SK-N-SH (cell line): ENCODE results near the gene NHSL1. TPM values are rescaled to one million over a fixed set of nuclear protein-coding genes. Genes with fewer than 3 reads are reported as not detected.

Experiments
- CTCF ChIA-PET: fragments of 300-600, 350-600 bp; formaldehyde crosslinking; extraction: SDS; loops from one replicate; lab custom pipeline; 2021; lab: Yijun Ruan, JAX
- POLR2A ChIA-PET: fragments of 350-600 bp; sonication (Branson Sonifier 250); formaldehyde crosslinking; extraction: SDS; loops from one replicate; lab custom pipeline; 2020; ENCODE audit warnings: antibody characterized with exemption, inconsistent platforms; lab: Yijun Ruan, JAX
- DNase-seq: peaks from one replicate; pipeline ENCODE4 v3.0.0; 2012
- H2AFZ ChIP-seq: fragments of 200-600 bp; sonication (generic); 2 replicates; pipeline ENCODE4 v1.8.1; 2016; ENCODE audit warnings: antibody characterized with exemption, mild to moderate bottlenecking, low read depth
- H3F3A ChIP-seq: fragments of 200-600 bp; sonication (generic); replicated peaks from 2 replicates; pipeline ENCODE3; 2016; ENCODE audit warnings: antibody characterized with exemption, mild to moderate bottlenecking; ENCODE audit not compliant: insufficient read depth
- H3K27ac ChIP-seq, 2 experiments: fragments of 200-500 bp in 1 of 2; fragments of 200-600 bp in 1 of 2; sonication (Bioruptor generic) in 1 of 2; sonication (generic), shearing (Covaris generic) in 1 of 2; 2 replicates each; pipeline versions ENCODE4 v1.5.1 to v1.6.1; 2014 to 2016; ENCODE audit warnings: low read depth in 2 of 2, inconsistent platforms in 1 of 2, low read length in 1 of 2, mild to moderate bottlenecking in 1 of 2, mixed read lengths in 1 of 2
- H3K27me3 ChIP-seq: fragments of 200-600 bp; sonication (generic), shearing (Covaris generic); 2 replicates; pipeline ENCODE4 v1.6.1; 2016; ENCODE audit warnings: mixed run types; ENCODE audit not compliant: insufficient read depth
- H3K36me3 ChIP-seq, 2 experiments: fragments of 200-500 bp in 1 of 2; fragments of 200-600 bp in 1 of 2; sonication (Bioruptor generic) in 1 of 2; sonication (generic) in 1 of 2; replicated peaks in 1 of 2; 2 replicates each; pipeline versions ENCODE3 to v1.5.1; 2014 to 2016; ENCODE audit warnings: low read length in 1 of 2, mild to moderate bottlenecking in 1 of 2; ENCODE audit not compliant: insufficient read depth in 2 of 2, control insufficient read depth in 1 of 2
- H3K4me1 ChIP-seq, 2 experiments: fragments of 200-500 bp in 1 of 2; fragments of 200-600 bp in 1 of 2; sonication (Bioruptor generic) in 1 of 2; sonication (generic), shearing (Covaris generic) in 1 of 2; 2 replicates each; pipeline versions ENCODE4 v1.5.1 to v1.6.1; 2014 to 2016; ENCODE audit warnings: low read depth in 1 of 2, low read length in 1 of 2, mixed run types in 1 of 2; ENCODE audit not compliant: insufficient read depth in 2 of 2, control insufficient read depth in 1 of 2
- H3K4me2 ChIP-seq: fragments of 200-600 bp; sonication (generic), shearing (Covaris generic); 2 replicates; pipeline ENCODE4 v1.6.1; 2017; ENCODE audit warnings: mixed run types
- H3K4me3 ChIP-seq, 2 experiments: fragments of 200-500 bp in 1 of 2; fragments of 200-600 bp in 1 of 2; sonication (Bioruptor generic) in 1 of 2; sonication (generic), shearing (Covaris generic) in 1 of 2; 2 replicates each; pipeline versions ENCODE4 v1.5.1 to v1.8.1; 2014 to 2016; ENCODE audit warnings: low read depth in 2 of 2, inconsistent platforms in 1 of 2, low read length in 1 of 2, mild to moderate bottlenecking in 1 of 2, mixed read lengths in 1 of 2, moderate library complexity in 1 of 2
- H3K79me2 ChIP-seq: fragments of 200-600 bp; sonication (generic); 2 replicates; pipeline ENCODE4 v1.8.1; 2017; ENCODE audit warnings: mild to moderate bottlenecking; ENCODE audit not compliant: insufficient read depth
- H3K9ac ChIP-seq: fragments of 200-600 bp; sonication (generic); 2 replicates; pipeline ENCODE4 v1.6.1; 2017; ENCODE audit warnings: mixed run types
- H3K9me2 ChIP-seq: fragments of 200-600 bp; sonication (generic); 2 replicates; pipeline ENCODE4 v1.6.1; 2017; ENCODE audit warnings: mixed run types
- H3K9me3 ChIP-seq: fragments of 200-600 bp; sonication (generic); 2 replicates; pipeline ENCODE4 v1.6.1; 2017; ENCODE audit warnings: mixed run types, mild to moderate bottlenecking, moderate library complexity
- H4K20me1 ChIP-seq: fragments of 200-600 bp; sonication (generic); 2 replicates; pipeline ENCODE4 v1.6.1; 2017; ENCODE audit warnings: mild to moderate bottlenecking, mixed run types; ENCODE audit not compliant: insufficient read depth
- ELF1 ChIP-seq: IDR thresholded peaks from 2 replicates; pipeline ENCODE4 v1.4.0; 2012
- EP300 ChIP-seq, 2 experiments: IDR thresholded peaks; 2 replicates each; pipeline versions ENCODE4 v1.4.0 to v1.6.1; 2012; ENCODE audit warnings: borderline replicate concordance in 1 of 2, low read depth in 1 of 2, low read length in 1 of 2
- EZH2phosphoT487 ChIP-seq: fragments of 200-600 bp; sonication (generic); IDR thresholded peaks from 2 replicates; pipeline ENCODE4 v1.6.1; 2017; ENCODE audit warnings: low read depth, mixed run types, mild to moderate bottlenecking, antibody characterized with exemption, moderate library complexity, borderline replicate concordance
- FOSL2 ChIP-seq: IDR thresholded peaks from 2 replicates; pipeline ENCODE4 v1.4.0; 2012; ENCODE audit warnings: low read depth, mild to moderate bottlenecking, moderate library complexity, borderline replicate concordance
- GATA2 ChIP-seq: sonication (generic); formaldehyde crosslinking; IDR thresholded peaks from 2 replicates; pipeline ENCODE4 v1.5.0; 2020; ENCODE audit warnings: mild to moderate bottlenecking, missing genetic modification reagents
- JUND ChIP-seq: IDR thresholded peaks from 2 replicates; pipeline ENCODE4 v1.4.0; 2012
- MEF2A ChIP-seq: IDR thresholded peaks from 2 replicates; pipeline ENCODE4 v1.4.0; 2012; ENCODE audit warnings: low read depth, borderline replicate concordance
- MXI1 ChIP-seq: IDR thresholded peaks from 2 replicates; pipeline ENCODE4 v1.6.1; 2012; ENCODE audit warnings: mild to moderate bottlenecking, low read depth, low read length, improper control_type of control experiment
- NFIC ChIP-seq: IDR thresholded peaks from 2 replicates; pipeline ENCODE4 v1.4.0; 2012; ENCODE audit warnings: borderline replicate concordance
- NRF1 ChIP-seq: IDR thresholded peaks from 2 replicates; pipeline ENCODE4 v1.6.1; 2012; ENCODE audit warnings: low read depth, mild to moderate bottlenecking, low read length
- RAD21 ChIP-seq: IDR thresholded peaks from 2 replicates; pipeline ENCODE4 v1.6.1; 2012; ENCODE audit warnings: mild to moderate bottlenecking, low read length
- RXRA ChIP-seq: IDR thresholded peaks from 2 replicates; pipeline ENCODE4 v1.4.0; 2012; ENCODE audit warnings: low read depth, mild to moderate bottlenecking, borderline replicate concordance
- SMC3 ChIP-seq: IDR thresholded peaks from 2 replicates; pipeline ENCODE4 v1.6.1; 2012; ENCODE audit warnings: low read depth, low read length, improper control_type of control experiment
- TCF12 ChIP-seq: IDR thresholded peaks from 2 replicates; pipeline ENCODE4 v1.4.0; 2012
- TEAD4 ChIP-seq: IDR thresholded peaks from 2 replicates; pipeline ENCODE4 v1.4.0; 2012; ENCODE audit warnings: mild to moderate bottlenecking, borderline replicate concordance; ENCODE audit not compliant: insufficient read depth
- USF2 ChIP-seq: fragments of 150-350 bp; IDR thresholded peaks from 2 replicates; pipeline ENCODE4 v1.6.1; 2017; ENCODE audit warnings: antibody characterized with exemption, low read length, low read depth, borderline replicate concordance
- WGBS: methylation state at CpG from one replicate; pipeline ENCODE4 v1.1.6; 2017; ENCODE audit warnings: low lambda C conversion rate; 5-methylcytosine and 5-hydroxymethylcytosine counted together
- polyA plus RNA-seq, 3 experiments: library from polyadenylated mRNA; depleted of rRNA; stranded (reverse); fragments of >200 nt; gene quantifications; 2 replicates each; pipeline ENCODE4 v1.2.3, GENCODE V29; 2012
- TF ChIP-seq, protein P1 (sequence below): fragments of 150-350 bp; IDR thresholded peaks from 2 replicates; pipeline ENCODE4 v1.6.1; 2016; ENCODE audit warnings: mild to moderate bottlenecking, low read depth, low read length
- TF ChIP-seq, protein P2 (sequence below): IDR thresholded peaks from 2 replicates; pipeline ENCODE4; 2012
- TF ChIP-seq, protein P3 (sequence below): IDR thresholded peaks from 2 replicates; pipeline ENCODE4 v1.4.0; 2012; ENCODE audit warnings: low read depth, borderline replicate concordance
- TF ChIP-seq, protein P4 (sequence below): IDR thresholded peaks from 2 replicates; pipeline ENCODE4 v1.6.1; 2012; ENCODE audit warnings: mild to moderate bottlenecking, low read depth, low read length, moderate library complexity

The NHSL1 gene
- polyA plus RNA-seq, 1 of the 3 experiments (the other 2 are of a cell fraction) = under 0.01 TPM

- peaks cover 40% of the 10 kb centered on the region for H3K27me3 ChIP-seq
- no peaks in the 10 kb centered on the region for H3K9me3 ChIP-seq
- no peaks in the 10 kb centered on the region for H4K20me1 ChIP-seq
- POLR2A ChIA-PET = no interaction called here
- H2AFZ ChIP-seq = no peak overlapping the region
- no peaks in the 10 kb centered on the region for H3K9me2 ChIP-seq
- no peaks in the 10 kb centered on the region for H3K79me2 ChIP-seq
- CTCF ChIA-PET = no interaction called here
- TF ChIP-seq SMC3 (no peak), EP300 (IDR thresholded peaks at IDR 0.05; ENCODE audit: borderline replicate concordance in 1 of 2, low read depth in 1 of 2, low read length in 1 of 2) (no peak), ELF1 (no peak), JUND (no peak), TCF12 (no peak), EZH2phosphoT487 (no peak), NRF1 (no peak), TEAD4 (no peak), FOSL2 (no peak), MXI1 (no peak), RAD21 (no peak), GATA2 (CRISPR knock-in tag) (no peak)
- TF ChIP-seq, protein P1, sequence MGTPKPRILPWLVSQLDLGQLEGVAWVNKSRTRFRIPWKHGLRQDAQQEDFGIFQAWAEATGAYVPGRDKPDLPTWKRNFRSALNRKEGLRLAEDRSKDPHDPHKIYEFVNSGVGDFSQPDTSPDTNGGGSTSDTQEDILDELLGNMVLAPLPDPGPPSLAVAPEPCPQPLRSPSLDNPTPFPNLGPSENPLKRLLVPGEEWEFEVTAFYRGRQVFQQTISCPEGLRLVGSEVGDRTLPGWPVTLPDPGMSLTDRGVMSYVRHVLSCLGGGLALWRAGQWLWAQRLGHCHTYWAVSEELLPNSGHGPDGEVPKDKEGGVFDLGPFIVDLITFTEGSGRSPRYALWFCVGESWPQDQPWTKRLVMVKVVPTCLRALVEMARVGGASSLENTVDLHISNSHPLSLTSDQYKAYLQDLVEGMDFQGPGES = no peak
- TF ChIP-seq, all 33 proteins: peak for 0
- H3F3A ChIP-seq = no peaks in the 10 kb centered on the region
- no peak overlapping the region for H3K4me3 ChIP-seq
- 38% methylated on average over 4 of the region's 4 CpGs for WGBS
- H3K4me2 ChIP-seq = no peak overlapping the region
- H3K9ac ChIP-seq = no peak overlapping the region
- no peaks in the 10 kb centered on the region for H3K36me3 ChIP-seq
- DNase-seq = no peak
- no peak overlapping the region for H3K27ac ChIP-seq
- no peaks in the 10 kb centered on the region; a peak in 1 of 4 replicates for H3K4me1 ChIP-seq
Measured at GRCh38 chr6:138434925-138435324, 64.4 kb downstream of the NHSL1 start.

GRCh38 chr6:138434096-138434495 lies 65.2 kb downstream of the NHSL1 start:
- TF ChIP-seq MXI1 = no peak
- no peak for TF ChIP-seq NFIC
- no peak for TF ChIP-seq MEF2A
- no peak for TF ChIP-seq RXRA
- TF ChIP-seq, protein P2, sequence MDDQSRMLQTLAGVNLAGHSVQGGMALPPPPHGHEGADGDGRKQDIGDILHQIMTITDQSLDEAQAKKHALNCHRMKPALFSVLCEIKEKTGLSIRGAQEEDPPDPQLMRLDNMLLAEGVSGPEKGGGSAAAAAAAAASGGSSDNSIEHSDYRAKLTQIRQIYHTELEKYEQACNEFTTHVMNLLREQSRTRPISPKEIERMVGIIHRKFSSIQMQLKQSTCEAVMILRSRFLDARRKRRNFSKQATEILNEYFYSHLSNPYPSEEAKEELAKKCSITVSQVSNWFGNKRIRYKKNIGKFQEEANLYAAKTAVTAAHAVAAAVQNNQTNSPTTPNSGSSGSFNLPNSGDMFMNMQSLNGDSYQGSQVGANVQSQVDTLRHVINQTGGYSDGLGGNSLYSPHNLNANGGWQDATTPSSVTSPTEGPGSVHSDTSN = no peak
- TF ChIP-seq RAD21 = no peak
- no peak for TF ChIP-seq TCF12
- TF ChIP-seq, protein P3, sequence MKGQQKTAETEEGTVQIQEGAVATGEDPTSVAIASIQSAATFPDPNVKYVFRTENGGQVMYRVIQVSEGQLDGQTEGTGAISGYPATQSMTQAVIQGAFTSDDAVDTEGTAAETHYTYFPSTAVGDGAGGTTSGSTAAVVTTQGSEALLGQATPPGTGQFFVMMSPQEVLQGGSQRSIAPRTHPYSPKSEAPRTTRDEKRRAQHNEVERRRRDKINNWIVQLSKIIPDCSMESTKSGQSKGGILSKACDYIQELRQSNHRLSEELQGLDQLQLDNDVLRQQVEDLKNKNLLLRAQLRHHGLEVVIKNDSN = no peak
- no peak for TF ChIP-seq NRF1
- no peak for TF ChIP-seq EZH2phosphoT487
- TF ChIP-seq GATA2 (CRISPR knock-in tag) = no peak
- TF ChIP-seq, protein P4, sequence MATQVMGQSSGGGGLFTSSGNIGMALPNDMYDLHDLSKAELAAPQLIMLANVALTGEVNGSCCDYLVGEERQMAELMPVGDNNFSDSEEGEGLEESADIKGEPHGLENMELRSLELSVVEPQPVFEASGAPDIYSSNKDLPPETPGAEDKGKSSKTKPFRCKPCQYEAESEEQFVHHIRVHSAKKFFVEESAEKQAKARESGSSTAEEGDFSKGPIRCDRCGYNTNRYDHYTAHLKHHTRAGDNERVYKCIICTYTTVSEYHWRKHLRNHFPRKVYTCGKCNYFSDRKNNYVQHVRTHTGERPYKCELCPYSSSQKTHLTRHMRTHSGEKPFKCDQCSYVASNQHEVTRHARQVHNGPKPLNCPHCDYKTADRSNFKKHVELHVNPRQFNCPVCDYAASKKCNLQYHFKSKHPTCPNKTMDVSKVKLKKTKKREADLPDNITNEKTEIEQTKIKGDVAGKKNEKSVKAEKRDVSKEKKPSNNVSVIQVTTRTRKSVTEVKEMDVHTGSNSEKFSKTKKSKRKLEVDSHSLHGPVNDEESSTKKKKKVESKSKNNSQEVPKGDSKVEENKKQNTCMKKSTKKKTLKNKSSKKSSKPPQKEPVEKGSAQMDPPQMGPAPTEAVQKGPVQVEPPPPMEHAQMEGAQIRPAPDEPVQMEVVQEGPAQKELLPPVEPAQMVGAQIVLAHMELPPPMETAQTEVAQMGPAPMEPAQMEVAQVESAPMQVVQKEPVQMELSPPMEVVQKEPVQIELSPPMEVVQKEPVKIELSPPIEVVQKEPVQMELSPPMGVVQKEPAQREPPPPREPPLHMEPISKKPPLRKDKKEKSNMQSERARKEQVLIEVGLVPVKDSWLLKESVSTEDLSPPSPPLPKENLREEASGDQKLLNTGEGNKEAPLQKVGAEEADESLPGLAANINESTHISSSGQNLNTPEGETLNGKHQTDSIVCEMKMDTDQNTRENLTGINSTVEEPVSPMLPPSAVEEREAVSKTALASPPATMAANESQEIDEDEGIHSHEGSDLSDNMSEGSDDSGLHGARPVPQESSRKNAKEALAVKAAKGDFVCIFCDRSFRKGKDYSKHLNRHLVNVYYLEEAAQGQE = no peak
- TF ChIP-seq USF2 = no peak
- POLR2A ChIA-PET = no interaction called here
- Histone ChIP-seq H3K27me3 (peaks cover 48% of the 10 kb centered on the region), H3K4me2 (no peak overlapping the region), H3K9me2 (no peaks in the 10 kb centered on the region), H3K36me3 (no peaks in the 10 kb centered on the region), H3K9me3 (no peaks in the 10 kb centered on the region), H4K20me1 (no peaks in the 10 kb centered on the region), H3K9ac (no peak overlapping the region), H3K4me3 (no peak overlapping the region), H3K79me2 (no peaks in the 10 kb centered on the region), H3K4me1 (no peaks in the 10 kb centered on the region; a peak in 1 of 4 replicates), H3F3A (no peaks in the 10 kb centered on the region), H3K27ac (no peak overlapping the region), H2AFZ (no peak overlapping the region)
- no peak for DNase-seq
- CTCF ChIA-PET = interaction anchor here (0.9 kb wide), 1 partner anchor 42 kb away, joined by 4 read pairs; no protein-coding TSS in a partner anchor
- 5% methylated on average over 3 of the region's 3 CpGs for WGBS
